GM20000 (cell line): Measurements from ENCODE around the gene PRR14L.

Source experiments
- DNase-seq: peaks from one replicate; pipeline ENCODE4 v3.0.0; 2012; ENCODE audit warnings: low spot score
- CTCF ChIP-seq: IDR thresholded peaks from 2 replicates; pipeline ENCODE4 v1.5.1; 2012; ENCODE audit warnings: mild to moderate bottlenecking, control low read depth; ENCODE audit errors: extremely low read depth, missing control alignments

Gene PRR14L

DNA sequence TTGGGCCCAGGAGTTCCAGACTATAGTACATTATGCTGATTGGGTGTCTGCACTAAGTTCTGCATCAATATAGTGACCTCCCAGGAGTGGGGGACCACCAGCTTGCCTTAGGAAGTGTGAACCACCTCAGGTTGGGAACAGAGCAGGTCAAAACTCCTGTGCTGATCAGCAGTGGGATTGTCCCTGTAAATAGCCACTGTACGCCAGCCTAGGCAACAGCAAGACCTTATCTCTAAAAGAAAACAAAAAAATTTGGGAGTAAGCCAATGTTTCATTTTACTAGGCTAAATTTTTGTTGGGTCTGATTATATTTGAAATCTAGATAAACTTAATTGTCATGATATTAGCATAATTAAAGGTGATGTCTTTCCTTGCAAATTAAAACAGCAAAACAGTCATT lies 7.3 kb upstream of the PRR14L start:
- no peak for TF ChIP-seq CTCF
- DNase-seq, result no peak

- no peak for DNase-seq
- TF ChIP-seq CTCF, result no peak
Observed at GRCh38 chr22:31754813-31755212, 4.9 kb upstream of the PRR14L start.

- peak; percentile 97 for DNase-seq
- TF ChIP-seq CTCF, result no peak
Observed at GRCh38 chr22:31753634-31754501, 3.9 kb upstream of the PRR14L start, which contains the start of gene DEPDC5. Gene DEPDC5, plus strand, starts transcription at chr22:31754019. Its CDS starts 903 bp downstream, at chr22:31754922.

- DNase-seq, result peak; percentile 35
- no peak for TF ChIP-seq CTCF
Observed at GRCh38 chr22:31753005-31753633, 3.2 kb upstream of the PRR14L start.

GRCh38 chr22:31752096-31752847 lies 2.3 kb upstream of the PRR14L start:
- TF ChIP-seq CTCF, result no peak
- no peak for DNase-seq

DNA sequence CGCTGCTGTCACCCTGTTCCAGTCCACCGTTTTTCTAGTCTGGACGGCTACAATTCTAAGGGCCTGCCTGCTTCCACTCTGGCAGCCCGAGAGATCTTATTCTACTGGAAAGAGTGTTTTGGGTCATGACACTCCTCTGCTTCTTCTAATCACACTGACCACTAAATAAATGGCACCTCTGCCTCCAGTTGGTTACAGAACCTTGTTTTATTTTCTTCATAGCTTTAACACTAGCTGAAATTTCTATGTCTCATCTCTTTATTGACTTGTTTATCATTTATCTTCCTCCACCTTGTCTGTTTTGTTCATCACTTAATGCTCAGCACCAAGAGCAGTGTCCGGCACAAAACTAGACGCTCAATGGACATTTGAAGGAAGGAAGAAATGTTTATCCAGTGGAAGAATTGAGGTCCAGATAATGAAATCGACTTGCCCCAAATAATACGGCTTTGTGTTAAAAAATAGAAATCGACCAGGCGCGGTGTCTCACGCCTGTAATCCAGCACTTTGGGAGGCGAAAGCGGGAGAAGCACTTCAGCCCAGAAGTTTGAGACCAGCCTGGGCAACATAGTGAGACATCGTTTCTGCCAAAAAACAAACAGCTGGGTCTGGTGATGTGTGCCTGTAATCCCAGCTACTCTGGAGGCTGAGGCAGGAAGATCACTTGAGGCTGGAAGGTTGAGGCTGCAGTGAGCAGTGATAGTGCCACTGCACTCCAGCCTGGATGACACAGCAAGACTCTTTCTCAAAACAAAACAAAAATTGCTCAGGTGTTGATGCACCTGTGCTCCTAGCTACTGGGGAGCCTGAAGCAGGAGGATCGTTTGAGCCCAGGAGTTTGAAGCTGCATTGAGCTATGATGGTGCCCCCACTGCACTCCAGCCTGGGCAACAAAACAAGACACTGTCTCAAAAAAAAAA lies 693 bp upstream of the PRR14L start:
- TF ChIP-seq CTCF, result no peak
- DNase-seq, result no peak
